Retina (tissue), 1 donor: Measurements from ENCODE around the gene SETD4.

Experiments used
- DNase-seq: peaks from one replicate; pipeline ENCODE4 v3.0.0-alpha.2; 2016

Gene SETD4

GRCh38 chr21:36041910-36042309 lies 18.4 kb downstream of the SETD4 start:
- DNase-seq = no peak

GRCh38 chr21:36040389-36040788 lies 19.9 kb downstream of the SETD4 start:
- no peak for DNase-seq

GRCh38 chr21:36039861-36040260 lies 20.5 kb downstream of the SETD4 start:
- DNase-seq = no peak

GRCh38 chr21:36038701-36039497 lies 21.4 kb downstream of the SETD4 start:
- DNase-seq = no peak

- no peak for DNase-seq
These were observed 24.9 kb downstream of the SETD4 start for GRCh38 chr21:36035381-36035791.

- DNase-seq = no peak
These were observed 26.0 kb downstream of the SETD4 start for GRCh38 chr21:36034211-36034913.

GRCh38 chr21:36032647-36033406 lies 27.5 kb downstream of the SETD4 start:
- DNase-seq = no peak

GRCh38 chr21:36030581-36031189 lies 29.6 kb downstream of the SETD4 start:
- DNase-seq = no peak

GRCh38 chr21:36029309-36029708 lies 31.0 kb downstream of the SETD4 start:
- DNase-seq = no peak

GRCh38 chr21:36028127-36029069 lies 31.9 kb downstream of the SETD4 start:
- DNase-seq = peak; percentile 86

- DNase-seq = no peak
These were observed 33.0 kb downstream of the SETD4 start for GRCh38 chr21:36027347-36027746.

GRCh38 chr21:36024782-36025181 lies 35.5 kb downstream of the SETD4 start:
- no peak for DNase-seq

- DNase-seq = no peak
These were observed 37.2 kb downstream of the SETD4 start for GRCh38 chr21:36023092-36023480.

- no peak for DNase-seq
These were observed 37.8 kb downstream of the SETD4 start for GRCh38 chr21:36022427-36023091.

- no peak for DNase-seq
These were observed 39.0 kb downstream of the SETD4 start for GRCh38 chr21:36021251-36021837.

- no peak for DNase-seq
These were observed 45.3 kb downstream of the SETD4 start for GRCh38 chr21:36015045-36015444.

GRCh38 chr21:36010801-36011200 lies 49.5 kb downstream of the SETD4 start:
- DNase-seq = no peak

- DNase-seq = no peak
These were observed 51.8 kb downstream of the SETD4 start for GRCh38 chr21:36008505-36008904.

- no peak for DNase-seq
These were observed 54.4 kb downstream of the SETD4 start for GRCh38 chr21:36005879-36006400.

- DNase-seq = no peak
These were observed 55.3 kb downstream of the SETD4 start for GRCh38 chr21:36005018-36005417.

- DNase-seq = no peak
These were observed 55.9 kb downstream of the SETD4 start for GRCh38 chr21:36004441-36004840.
